Activated CD8-positive, alpha-beta memory T cell treated with anti-CD3 and anti-CD28 coated beads for 36 hours (primary cell): ENCODE data around the gene MAGI1. TPM values are rescaled to one million over a fixed set of nuclear protein-coding genes. Genes with fewer than 3 reads are reported as not detected.

Experiments
- CTCF ChIA-PET: fragments of 350-600 bp; sonication (Branson Sonifier 250); formaldehyde crosslinking; loops from one replicate; lab custom pipeline; 2021; ENCODE audit warnings: antibody characterized with exemption; lab: Charles Lee
- POLR2A ChIA-PET: fragments of 350-600 bp; sonication (Branson Sonifier 250); formaldehyde crosslinking; loops from one replicate; lab custom pipeline; 2021; ENCODE audit warnings: antibody characterized with exemption; lab: Charles Lee
- total RNA-seq, 2 experiments: library from RNA; stranded (reverse); gene quantifications; one replicate each; pipeline ENCODE4 v1.2.3, GENCODE V29; 2021

The MAGI1 gene
- total RNA-seq, 2 experiments from 2014 or later: 0.38 to 0.53 TPM

DNA sequence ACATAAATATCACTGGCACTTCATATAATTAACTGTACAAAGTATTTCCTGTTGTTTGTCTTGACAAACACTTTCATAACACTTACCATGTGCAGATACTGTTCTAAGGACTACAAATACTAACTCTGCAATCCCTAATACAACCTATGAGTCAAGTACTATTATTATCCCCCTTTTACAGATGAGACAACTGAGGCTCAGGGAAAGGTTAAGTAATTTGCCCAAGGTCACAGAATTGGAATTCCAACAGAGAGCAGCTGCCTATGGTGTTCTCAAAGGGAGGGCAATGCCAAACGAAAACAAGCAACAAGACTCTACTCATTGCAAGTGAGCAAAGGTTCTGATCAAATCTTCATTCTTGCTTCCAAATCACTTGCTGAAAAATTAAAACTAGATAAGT lies 85.9 kb downstream of the MAGI1 start:
- ChIA-PET POLR2A (no interaction called here), CTCF (no interaction called here)

DNA sequence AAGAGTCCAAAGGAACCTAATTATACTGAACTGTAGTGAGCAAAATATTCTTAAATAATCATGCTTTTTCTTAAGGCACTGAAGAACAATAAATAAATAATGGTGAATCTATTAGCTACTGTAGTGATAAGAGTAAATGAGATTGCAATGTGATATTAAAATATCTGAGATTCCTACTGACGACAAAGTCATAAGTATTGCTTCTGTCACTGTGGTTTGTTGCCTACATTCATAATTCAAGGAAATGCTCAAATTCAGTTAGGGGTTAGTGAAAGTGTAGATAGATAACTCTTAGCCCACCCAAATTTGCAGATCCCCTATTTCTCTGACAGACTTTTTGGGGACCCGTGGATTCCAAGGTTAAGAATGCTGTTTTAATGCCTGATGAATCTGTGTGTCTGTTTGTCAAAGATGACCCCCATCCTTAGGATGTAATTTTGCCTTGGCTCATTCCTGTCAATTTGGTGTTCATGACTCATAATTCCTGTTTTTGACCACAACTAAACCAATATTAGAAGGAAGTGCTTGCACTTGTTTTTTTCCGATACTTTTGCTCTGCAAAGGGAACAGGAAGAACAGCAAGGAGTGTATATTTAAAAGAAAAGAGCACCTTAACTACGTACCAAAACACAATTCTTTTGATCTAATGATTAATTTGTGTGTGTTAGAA lies 86.7 kb downstream of the MAGI1 start:
- CTCF ChIA-PET: no interaction called here
- POLR2A ChIA-PET: no interaction called here

DNA sequence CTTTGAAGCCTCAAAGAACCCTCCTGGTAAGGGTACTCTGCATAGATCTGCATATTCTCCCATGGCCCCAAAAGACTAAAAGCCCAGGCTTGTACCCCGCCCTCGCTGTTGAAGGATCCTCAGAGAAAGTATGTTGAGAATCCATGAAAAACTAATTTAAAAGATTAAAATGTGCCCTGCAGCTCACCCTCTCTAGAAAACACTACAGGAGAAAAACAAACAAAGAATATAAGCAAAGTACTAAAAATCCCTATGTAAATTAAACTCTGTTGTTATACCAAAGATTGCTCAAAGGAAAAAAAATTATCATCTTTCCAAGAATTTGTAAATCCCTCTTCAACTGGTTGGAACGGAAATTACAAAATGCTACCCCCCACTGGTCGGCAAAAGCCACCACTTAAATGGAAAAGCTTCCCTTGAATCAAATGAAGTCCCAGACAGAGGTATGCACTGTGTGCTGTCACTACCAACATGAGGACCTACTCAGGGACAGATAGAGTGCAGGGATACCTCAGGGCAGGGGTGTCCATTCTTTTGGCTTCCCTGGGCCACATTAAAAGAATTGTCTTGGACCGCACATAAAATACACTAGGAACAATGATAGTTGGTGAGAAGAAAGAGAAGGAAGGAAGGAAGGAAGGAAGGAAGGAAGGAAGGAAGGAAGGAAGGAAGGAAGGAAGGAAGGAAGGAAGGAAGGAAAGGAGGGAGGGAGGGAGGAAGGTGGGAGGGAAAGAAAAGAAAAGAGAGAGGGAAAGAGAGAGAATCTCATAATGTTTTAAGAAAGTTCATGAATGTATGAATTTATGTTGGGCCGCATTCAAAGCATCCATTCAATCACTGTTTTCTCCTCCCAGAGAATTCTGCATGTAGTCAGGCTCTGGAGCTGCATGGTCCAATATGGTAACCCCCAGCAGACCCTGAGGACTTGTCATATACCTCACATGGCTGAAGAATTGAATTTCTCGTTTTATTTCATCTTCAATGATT lies 88.1 kb downstream of the MAGI1 start:
- CTCF ChIA-PET: interaction anchor here (0.7 kb wide), 1 partner anchor 120 kb away, joined by 4 read pairs; no protein-coding TSS in a partner anchor
- POLR2A ChIA-PET: no interaction called here

DNA sequence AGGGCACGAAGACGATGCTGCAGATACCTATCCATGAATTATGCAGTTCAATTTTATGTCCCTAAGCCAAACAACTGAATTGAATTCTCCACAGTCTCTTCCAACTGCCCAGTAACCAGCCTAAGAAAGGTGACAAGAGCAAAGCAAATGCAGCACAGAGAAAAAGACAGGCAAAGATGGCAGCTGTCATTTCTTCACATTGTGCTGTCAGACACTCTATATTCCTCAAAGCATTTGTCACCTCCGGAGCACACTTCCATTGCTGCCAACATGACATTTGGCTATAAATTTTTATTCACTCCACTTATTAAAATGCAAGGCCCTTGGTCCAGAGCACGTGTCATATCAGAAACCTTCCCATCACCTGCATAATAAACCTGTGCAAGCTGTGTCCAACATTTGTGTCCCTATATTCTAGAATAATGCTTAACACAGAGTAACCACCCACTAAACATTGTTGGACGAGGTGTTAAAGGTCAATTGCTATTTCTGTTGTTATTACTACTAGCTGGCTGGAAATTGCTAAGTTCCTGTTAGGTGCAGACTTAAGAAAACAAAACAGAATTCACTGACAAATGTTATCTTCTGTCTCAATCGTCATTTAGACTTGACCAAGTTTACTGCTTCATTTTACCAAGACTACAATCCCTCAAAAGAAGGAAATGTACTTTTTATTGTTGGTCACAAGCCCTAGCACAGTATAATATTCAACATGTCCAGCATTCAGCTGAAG lies 89.7 kb downstream of the MAGI1 start:
- CTCF ChIA-PET: no interaction called here
- POLR2A ChIA-PET: no interaction called here

DNA sequence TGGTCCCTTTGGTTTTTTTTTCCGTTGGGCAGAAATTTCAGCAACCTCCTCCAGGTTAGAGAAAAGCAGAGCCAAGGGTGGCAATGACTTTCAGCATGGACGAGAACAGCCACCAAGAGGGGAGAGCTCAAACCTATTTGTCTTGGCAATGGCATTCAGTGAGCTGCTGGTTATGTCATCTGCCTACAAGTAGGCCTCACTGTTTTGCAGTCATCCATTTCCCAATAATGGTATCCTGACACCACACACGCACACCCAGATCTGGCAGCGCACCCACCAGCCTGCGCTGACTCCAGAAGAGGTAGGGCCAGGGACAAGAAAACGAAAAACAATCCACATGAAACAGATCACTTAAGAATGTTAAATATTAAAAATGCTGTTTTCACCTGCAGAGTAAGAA lies 92.3 kb downstream of the MAGI1 start:
- ChIA-PET CTCF (no interaction called here), POLR2A (no interaction called here)

DNA sequence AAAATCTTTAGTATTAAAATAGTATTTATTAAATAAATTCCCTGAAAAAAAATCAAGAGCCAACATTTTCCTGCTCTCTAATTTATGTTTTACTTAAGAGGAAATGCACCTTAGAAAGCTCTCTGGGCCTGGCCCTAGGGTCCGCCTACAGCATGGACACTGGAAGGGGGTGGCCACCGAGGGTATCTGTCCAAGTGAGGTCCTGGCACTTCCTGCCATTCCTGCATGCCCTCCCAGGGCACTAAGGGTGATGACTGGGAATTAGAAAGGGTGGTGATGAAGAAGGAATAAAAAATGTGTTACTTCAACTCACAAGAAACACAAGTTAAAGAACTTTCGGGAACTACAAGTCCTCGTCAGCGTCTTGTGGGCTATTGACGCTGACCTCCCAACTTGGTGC lies 92.8 kb downstream of the MAGI1 start:
- ChIA-PET CTCF (no interaction called here), POLR2A (no interaction called here)

DNA sequence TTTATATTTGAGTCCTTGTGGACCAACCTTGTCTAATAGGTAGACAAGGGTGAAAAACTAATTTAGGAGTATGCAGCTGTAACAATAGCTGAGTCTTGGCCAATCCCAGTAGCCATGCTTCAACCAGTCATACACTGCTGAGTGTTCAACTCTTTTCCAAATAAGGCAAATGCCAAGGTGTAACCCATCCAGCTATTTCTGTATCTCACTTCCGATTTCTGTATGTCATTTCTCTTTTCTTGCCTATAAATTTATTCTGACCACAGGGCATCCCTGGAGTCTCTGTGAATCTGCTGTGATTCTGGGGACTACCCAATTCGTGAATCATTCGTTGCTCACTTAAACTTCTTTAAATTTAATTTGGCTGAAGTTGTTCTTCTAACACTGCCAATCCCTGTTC lies 93.2 kb downstream of the MAGI1 start:
- ChIA-PET POLR2A (no interaction called here), CTCF (no interaction called here)

DNA sequence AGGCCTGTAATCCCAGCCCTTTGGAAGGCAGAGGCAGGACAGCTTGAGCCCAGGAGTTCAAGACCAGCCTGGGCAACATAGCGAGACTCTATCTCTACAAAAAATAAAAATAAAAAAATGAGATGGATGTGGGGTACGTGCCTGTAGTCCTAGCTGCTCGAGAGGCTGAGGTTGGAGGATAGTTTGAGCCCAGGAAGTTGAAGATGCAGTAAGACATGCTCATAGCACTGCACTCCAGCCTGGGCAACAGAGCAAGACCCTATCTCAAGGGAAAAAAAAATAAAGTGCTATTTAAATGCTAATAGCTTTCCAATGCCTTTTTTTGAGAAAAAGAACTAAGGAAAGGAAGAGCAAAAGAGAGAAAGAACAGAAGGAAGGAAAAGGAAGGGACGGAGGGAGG lies 94.5 kb downstream of the MAGI1 start:
- ChIA-PET CTCF (no interaction called here), POLR2A (no interaction called here)

DNA sequence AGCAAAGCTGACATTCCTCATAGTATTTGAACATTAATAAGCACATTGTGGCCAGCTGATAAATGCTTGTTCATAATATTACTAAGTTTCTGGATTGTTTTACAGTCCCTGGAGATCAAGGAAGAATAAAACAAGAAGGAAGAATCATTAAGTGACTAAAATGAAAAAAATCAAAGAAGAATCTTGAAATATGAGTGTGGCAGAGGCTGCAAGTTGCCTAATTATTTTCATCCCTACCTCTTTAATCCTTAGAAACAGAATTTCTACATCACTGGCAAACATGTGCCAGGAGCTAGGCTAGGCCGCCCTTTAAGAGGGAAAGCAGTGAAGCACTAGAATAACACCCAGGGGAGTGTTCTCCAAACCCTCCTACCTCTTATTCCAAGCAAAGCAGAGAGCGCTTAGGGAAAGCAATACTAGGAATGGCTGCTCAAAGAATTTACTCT lies 98.9 kb downstream of the MAGI1 start:
- CTCF ChIA-PET: no interaction called here
- POLR2A ChIA-PET: no interaction called here

DNA sequence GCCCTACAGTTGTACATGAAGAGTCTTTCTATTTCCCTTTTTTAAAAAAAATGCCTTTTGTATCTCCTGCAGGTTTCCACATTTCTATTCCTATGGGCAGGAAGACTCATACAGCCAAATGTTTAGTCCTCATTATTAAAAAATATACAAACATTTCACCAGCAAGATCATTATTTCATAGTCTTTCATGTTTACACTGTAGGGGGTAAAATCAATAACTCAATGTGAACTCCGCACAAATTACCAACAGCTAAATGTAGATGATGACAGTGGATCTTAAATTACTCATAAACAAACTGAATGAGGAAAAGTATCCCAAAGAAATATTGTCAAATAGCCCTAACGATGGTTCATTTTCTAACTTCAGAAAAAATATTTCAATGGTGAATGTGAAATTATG lies 99.5 kb downstream of the MAGI1 start:
- ChIA-PET CTCF (no interaction called here), POLR2A (no interaction called here)

DNA sequence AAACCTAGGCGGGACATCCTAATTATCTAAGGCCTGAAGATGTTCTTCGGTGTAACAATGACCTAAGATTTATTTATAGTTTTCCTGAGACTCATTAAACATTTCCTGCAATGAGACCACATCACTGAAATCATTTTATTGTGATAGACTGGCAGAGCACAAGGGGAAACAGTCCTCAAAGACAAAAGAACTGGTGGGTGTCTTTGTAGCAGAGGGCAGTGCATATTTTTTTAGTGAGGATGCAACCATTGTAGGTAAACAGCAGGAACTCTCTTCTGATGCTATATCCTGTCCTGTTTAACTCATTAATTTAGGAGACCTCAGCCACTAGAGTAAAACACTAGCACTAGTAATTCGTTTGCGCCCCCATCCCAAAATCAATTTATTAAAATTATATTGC lies 100.0 kb downstream of the MAGI1 start:
- POLR2A ChIA-PET: no interaction called here
- CTCF ChIA-PET: no interaction called here

DNA sequence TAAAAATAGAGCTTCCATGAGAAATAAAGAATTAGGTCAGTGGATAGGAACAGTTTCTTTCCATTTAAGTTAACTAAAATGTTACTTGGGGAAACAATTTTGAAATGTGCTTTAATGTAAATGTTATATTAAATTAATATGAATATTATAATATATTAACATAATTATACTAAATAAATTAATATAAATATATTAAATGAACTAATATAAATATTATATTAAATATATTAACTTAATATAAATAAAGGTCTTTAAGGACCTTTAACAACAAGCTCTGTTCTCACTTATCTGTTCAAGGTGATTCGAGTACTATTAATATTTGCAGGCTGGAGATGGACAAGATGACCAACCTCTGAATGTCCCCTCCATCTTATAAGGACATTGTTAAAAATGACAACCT lies 100.6 kb downstream of the MAGI1 start:
- ChIA-PET POLR2A (no interaction called here), CTCF (no interaction called here)

DNA sequence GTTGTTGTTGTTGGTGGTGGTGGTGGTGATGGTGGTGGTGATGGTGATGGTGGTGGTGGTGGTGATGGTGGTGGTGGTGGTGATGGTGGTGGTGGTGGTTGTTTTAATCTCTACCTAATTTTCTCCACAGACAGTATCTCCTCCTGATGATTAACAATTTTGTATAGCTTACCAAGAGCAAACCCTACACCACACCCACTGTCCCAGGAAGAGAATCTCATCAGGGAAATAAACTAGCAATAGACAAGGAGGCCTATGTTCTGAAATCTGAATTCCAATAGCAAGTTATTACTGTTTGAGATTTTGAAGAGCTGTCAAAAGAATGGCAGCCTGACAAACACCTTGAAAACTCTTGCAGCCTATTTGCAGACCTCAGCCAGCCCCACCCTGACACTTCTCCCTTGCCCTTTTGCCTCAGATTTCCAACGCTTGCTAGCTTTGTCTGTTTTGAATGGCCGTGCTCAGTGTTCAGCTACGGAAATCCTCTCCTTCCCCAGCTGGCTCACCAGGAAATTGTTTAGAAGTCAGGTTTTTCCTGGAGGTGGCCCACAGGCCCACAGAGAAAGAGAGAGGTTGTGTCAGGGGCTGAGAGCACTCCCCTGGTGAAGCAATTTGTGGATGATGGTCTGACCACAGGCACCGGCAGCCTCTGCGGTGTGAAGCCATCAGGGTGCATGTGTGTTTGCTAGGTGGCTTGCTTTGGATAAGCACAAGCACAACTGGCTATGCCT lies 101.6 kb downstream of the MAGI1 start:
- POLR2A ChIA-PET: no interaction called here
- CTCF ChIA-PET: no interaction called here

DNA sequence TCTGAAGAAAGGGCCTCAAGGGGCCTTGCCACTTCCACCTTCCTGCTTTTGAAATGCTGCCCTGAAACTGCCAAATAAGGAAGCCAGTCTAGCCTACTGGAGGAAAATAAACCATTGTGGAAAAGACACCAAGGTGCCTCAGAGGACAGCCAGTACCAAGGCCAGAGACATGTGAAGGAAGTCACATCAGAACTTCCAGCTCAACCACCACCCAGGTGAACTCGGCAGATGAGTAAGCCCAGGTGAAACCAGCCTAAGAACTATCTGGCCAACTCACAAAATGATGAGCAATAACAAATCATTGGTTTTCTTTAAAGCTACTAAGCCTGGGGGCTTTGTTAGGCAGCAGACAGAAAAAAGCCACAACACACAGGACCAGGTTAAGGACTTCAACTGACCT lies 103.0 kb downstream of the MAGI1 start:
- ChIA-PET POLR2A (no interaction called here), CTCF (no interaction called here)

DNA sequence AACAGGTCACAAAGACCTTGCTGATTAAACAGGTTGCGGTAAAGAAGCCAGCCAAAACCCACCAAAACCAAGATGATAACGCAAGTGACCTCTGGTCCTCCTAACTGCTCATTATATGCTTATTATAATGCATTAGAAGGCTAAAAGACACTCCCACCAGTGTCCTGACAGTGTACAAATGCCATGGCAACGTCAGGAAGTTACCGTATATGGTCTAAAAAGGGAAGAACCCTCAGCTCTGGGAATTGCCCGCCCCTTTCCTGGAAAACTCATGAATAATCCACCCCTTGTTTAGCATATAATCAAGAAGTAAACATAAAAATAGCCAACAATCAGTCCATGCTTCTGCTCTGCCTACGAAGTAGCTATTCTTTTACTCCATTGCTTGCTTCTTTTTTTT lies 108.1 kb downstream of the MAGI1 start:
- ChIA-PET POLR2A (no interaction called here), CTCF (no interaction called here)

DNA sequence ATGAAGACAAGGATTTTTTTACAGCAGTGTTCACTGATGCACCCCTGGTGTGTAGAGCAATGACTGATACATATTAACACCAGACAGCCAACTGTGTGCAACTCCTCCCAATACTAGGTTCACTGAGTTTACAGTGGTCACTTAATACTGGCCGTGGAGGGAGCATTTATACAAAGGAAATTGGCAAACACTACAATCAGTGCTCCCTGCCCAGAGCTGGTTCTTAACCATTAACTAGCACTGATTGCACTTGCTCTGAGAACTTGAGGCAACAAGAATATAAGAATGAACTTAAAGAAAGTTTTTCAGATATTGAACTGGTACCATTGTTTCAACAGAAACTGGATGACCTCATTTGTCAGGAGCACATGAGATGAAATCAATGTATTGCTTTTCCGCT lies 110.6 kb downstream of the MAGI1 start:
- ChIA-PET POLR2A (no interaction called here), CTCF (no interaction called here)

DNA sequence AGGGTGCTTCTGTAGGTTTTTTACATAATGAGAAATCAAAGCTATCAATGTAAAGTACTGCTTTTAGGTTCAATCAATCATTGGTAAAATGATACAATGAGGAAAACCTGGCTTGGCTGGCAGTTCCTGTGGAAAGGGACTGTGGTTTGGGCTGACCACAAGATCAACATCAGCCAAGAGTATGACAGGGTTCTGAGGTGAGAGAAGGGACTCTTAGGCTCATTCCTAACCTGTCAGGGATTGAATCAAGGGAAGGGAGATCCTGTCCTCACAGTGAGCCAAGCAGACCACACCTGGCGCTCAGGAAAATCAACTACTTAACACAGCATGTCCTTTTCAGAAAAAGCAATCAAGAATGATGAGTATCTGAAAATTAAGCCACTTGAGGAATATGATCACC lies 111.1 kb downstream of the MAGI1 start:
- POLR2A ChIA-PET: no interaction called here
- CTCF ChIA-PET: no interaction called here

DNA sequence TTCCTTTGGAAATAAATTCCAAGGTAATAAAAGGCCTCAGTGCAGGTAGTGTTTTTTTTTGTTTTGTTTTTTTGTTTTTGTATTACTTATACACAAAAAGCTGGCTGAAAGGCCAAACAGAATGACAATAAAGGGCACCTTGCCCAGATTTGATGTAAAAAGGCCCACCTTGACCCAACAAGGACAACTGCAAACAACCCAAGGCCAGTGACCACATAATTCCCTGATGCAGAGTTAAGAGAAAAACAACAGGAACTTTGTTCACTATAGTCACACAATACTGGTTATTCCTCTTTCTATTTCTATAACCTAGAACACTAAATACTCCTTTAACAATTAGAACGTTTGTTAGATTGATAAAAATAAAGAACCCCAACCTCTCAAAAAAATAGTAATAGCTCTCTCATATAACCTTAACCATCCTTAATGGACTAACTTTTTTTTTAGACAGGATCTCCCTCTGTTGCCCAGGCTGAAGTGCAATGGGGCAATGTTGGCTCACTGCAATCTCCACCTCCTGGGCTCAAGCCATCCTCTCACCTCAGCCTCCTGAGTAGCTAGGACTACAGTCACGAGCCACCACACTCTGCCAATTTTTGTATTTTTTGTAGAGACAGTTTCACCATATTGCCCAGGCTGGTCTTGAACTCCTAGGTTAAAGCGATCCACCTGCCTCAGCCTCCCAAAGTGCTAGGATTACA lies 113.3 kb downstream of the MAGI1 start:
- ChIA-PET CTCF (no interaction called here), POLR2A (no interaction called here)

DNA sequence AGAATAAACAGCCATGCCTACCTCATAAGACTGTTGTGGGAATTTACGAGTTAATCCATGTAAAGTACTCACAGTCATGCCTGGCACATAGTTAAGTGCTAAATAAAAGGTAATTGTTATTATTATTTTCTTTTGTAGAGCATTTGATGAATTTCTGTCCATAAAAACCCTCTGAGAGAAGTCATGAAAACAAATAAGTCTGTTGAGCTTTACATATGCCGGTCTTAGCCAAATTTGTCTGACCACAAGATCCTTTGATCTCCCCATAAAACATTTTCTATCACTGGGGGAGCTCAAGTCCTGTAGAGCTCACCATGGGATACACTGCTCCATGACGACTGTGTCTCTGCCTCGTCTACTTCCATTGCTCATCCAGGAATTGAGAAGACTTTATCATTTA lies 114.0 kb downstream of the MAGI1 start:
- POLR2A ChIA-PET: no interaction called here
- CTCF ChIA-PET: no interaction called here
